Measurements from ENCODE around the gene SLC2A9.

The SLC2A9 gene

GRCh38 chr4:9952415-9952950 is 68.8 kb downstream of the SLC2A9 start:
- no peak for DNase-seq

GRCh38 chr4:9949573-9949972 is 71.7 kb downstream of the SLC2A9 start:
- DNase-seq: no peak

GRCh38 chr4:9947168-9948062 is 73.9 kb downstream of the SLC2A9 start:
- no peak for DNase-seq

- DNase-seq: no peak
Observed at GRCh38 chr4:9946170-9946569, 75.1 kb downstream of the SLC2A9 start.

GRCh38 chr4:9944431-9945425 is 76.6 kb downstream of the SLC2A9 start:
- DNase-seq: no peak

GRCh38 chr4:9943761-9944160 is 77.5 kb downstream of the SLC2A9 start:
- no peak for DNase-seq

- DNase-seq: no peak
Observed at GRCh38 chr4:9942921-9943600, 78.2 kb downstream of the SLC2A9 start.

- no peak for DNase-seq
Observed at GRCh38 chr4:9942139-9942538, 79.2 kb downstream of the SLC2A9 start.

- DNase-seq: no peak
Observed at GRCh38 chr4:9940041-9940440, 81.3 kb downstream of the SLC2A9 start.

GRCh38 chr4:9938933-9939332 is 82.4 kb downstream of the SLC2A9 start:
- DNase-seq: no peak

- DNase-seq: no peak
Observed at GRCh38 chr4:9937078-9937477, 84.2 kb downstream of the SLC2A9 start.

- no peak for DNase-seq
Observed at GRCh38 chr4:9936129-9936644, 85.1 kb downstream of the SLC2A9 start.

GRCh38 chr4:9933956-9934355 is 87.3 kb downstream of the SLC2A9 start:
- DNase-seq: peak; percentile 1

- DNase-seq: no peak
Observed at GRCh38 chr4:9933184-9933583, 88.1 kb downstream of the SLC2A9 start.

GRCh38 chr4:9932771-9933170 is 88.5 kb downstream of the SLC2A9 start:
- no peak for DNase-seq

GRCh38 chr4:9931146-9931545 is 90.2 kb downstream of the SLC2A9 start:
- DNase-seq: no peak

- DNase-seq: no peak
Observed at GRCh38 chr4:9929111-9929510, 92.2 kb downstream of the SLC2A9 start.

- peak; percentile 22 for DNase-seq
Observed at GRCh38 chr4:9927341-9928007, 93.8 kb downstream of the SLC2A9 start.

GRCh38 chr4:9926586-9926985 is 94.7 kb downstream of the SLC2A9 start:
- no peak for DNase-seq

GRCh38 chr4:9925750-9926439 is 95.4 kb downstream of the SLC2A9 start:
- DNase-seq: no peak

- DNase-seq: no peak
Observed at GRCh38 chr4:9924750-9925149, 96.5 kb downstream of the SLC2A9 start.

Data from suppressor macrophage treated with lipopolysaccharide for 4 hours (primary cell).